ELR (cell line): ENCODE data around the gene JPT1.
"Not testable (repeated sequence)": the region's sequence is repeated elsewhere in the genome, so short reads cannot be mapped to it uniquely, and the experiment has no call there.

ENCODE experiments used
- DNase-seq: peaks from one replicate; pipeline ENCODE4 v3.0.0-alpha.2; 2015; ENCODE audit warnings: low read depth

Gene JPT1

GRCh38 chr17:75129576-75129975, 24.7 kb downstream of the JPT1 start:
- no peak for DNase-seq

GRCh38 chr17:75128694-75129505, 25.4 kb downstream of the JPT1 start:
- no peak for DNase-seq

GRCh38 chr17:75127936-75128335, 26.4 kb downstream of the JPT1 start:
- DNase-seq, result not testable (repeated sequence)

- DNase-seq, result no peak
Measured at GRCh38 chr17:75126954-75127353, 27.4 kb downstream of the JPT1 start.

GRCh38 chr17:75125984-75126383, 28.3 kb downstream of the JPT1 start:
- no peak for DNase-seq

GRCh38 chr17:75124819-75125162, 29.5 kb downstream of the JPT1 start:
- no peak for DNase-seq

- DNase-seq, result peak; percentile 62
Measured at GRCh38 chr17:75124041-75124818, 30.1 kb downstream of the JPT1 start.

- no peak for DNase-seq
Measured at GRCh38 chr17:75118307-75118706, 36.0 kb downstream of the JPT1 start.

GRCh38 chr17:75116737-75117136, 37.6 kb downstream of the JPT1 start:
- DNase-seq, result no peak

- no peak for DNase-seq
Measured at GRCh38 chr17:75115555-75115954, 38.8 kb downstream of the JPT1 start.

- DNase-seq, result no peak
Measured at GRCh38 chr17:75114552-75115314, 39.6 kb downstream of the JPT1 start.

GRCh38 chr17:75113798-75114551, 40.3 kb downstream of the JPT1 start:
- DNase-seq, result peak; percentile 94

- DNase-seq, result no peak
Measured at GRCh38 chr17:75111777-75112335, 42.5 kb downstream of the JPT1 start.

- peak; percentile 50 for DNase-seq
Measured at GRCh38 chr17:75110234-75110937, 43.9 kb downstream of the JPT1 start.

GRCh38 chr17:75109407-75110233, 44.7 kb downstream of the JPT1 start, which contains the start of gene ARMC7:
ARMC7 (plus strand) TSS chr17:75109969; CDS start chr17:75110289, 320 bp downstream.
- DNase-seq, result peak; percentile 89

- no peak for DNase-seq
Measured at GRCh38 chr17:75109046-75109406, 45.3 kb downstream of the JPT1 start.

- DNase-seq, result no peak
Measured at GRCh38 chr17:75108193-75108592, 46.1 kb downstream of the JPT1 start.

- DNase-seq, result peak; percentile 69
Measured at GRCh38 chr17:75105126-75106080, 48.9 kb downstream of the JPT1 start.
